ENCODE data around the gene PAX5. TPM values are rescaled to one million over a fixed set of nuclear protein-coding genes. Genes with fewer than 3 reads are reported as not detected.

Gene PAX5
- total RNA-seq, 1 experiment from 2014 or later, result 6.6 TPM

- no peak for TF ChIP-seq ZNF425 (CRISPR knock-in tag; conservative IDR thresholded peaks at IDR 0.05)
- TF ChIP-seq, protein P1, sequence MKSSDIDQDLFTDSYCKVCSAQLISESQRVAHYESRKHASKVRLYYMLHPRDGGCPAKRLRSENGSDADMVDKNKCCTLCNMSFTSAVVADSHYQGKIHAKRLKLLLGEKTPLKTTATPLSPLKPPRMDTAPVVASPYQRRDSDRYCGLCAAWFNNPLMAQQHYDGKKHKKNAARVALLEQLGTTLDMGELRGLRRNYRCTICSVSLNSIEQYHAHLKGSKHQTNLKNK (CRISPR knock-in tag; IDR thresholded peaks at IDR 0.05), result no peak
- TF ChIP-seq ATF2 (CRISPR knock-in tag; IDR thresholded peaks at IDR 0.05; ENCODE audit: borderline replicate concordance, low read depth), result no peak
- TF ChIP-seq ZNF121 (CRISPR knock-in tag; IDR thresholded peaks at IDR 0.05), result no peak
- TF ChIP-seq ZBTB43 (CRISPR knock-in tag; IDR thresholded peaks at IDR 0.05), result no peak
- TF ChIP-seq, protein P2, sequence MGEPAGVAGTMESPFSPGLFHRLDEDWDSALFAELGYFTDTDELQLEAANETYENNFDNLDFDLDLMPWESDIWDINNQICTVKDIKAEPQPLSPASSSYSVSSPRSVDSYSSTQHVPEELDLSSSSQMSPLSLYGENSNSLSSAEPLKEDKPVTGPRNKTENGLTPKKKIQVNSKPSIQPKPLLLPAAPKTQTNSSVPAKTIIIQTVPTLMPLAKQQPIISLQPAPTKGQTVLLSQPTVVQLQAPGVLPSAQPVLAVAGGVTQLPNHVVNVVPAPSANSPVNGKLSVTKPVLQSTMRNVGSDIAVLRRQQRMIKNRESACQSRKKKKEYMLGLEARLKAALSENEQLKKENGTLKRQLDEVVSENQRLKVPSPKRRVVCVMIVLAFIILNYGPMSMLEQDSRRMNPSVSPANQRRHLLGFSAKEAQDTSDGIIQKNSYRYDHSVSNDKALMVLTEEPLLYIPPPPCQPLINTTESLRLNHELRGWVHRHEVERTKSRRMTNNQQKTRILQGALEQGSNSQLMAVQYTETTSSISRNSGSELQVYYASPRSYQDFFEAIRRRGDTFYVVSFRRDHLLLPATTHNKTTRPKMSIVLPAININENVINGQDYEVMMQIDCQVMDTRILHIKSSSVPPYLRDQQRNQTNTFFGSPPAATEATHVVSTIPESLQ (CRISPR knock-in tag; IDR thresholded peaks at IDR 0.05), result no peak
- no peak for TF ChIP-seq SMAD4 (CRISPR knock-in tag; IDR thresholded peaks at IDR 0.05)
- TF ChIP-seq, protein P3, sequence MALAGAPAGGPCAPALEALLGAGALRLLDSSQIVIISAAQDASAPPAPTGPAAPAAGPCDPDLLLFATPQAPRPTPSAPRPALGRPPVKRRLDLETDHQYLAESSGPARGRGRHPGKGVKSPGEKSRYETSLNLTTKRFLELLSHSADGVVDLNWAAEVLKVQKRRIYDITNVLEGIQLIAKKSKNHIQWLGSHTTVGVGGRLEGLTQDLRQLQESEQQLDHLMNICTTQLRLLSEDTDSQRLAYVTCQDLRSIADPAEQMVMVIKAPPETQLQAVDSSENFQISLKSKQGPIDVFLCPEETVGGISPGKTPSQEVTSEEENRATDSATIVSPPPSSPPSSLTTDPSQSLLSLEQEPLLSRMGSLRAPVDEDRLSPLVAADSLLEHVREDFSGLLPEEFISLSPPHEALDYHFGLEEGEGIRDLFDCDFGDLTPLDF (CRISPR knock-in tag; IDR thresholded peaks at IDR 0.05), result no peak
- TF ChIP-seq, protein P4, sequence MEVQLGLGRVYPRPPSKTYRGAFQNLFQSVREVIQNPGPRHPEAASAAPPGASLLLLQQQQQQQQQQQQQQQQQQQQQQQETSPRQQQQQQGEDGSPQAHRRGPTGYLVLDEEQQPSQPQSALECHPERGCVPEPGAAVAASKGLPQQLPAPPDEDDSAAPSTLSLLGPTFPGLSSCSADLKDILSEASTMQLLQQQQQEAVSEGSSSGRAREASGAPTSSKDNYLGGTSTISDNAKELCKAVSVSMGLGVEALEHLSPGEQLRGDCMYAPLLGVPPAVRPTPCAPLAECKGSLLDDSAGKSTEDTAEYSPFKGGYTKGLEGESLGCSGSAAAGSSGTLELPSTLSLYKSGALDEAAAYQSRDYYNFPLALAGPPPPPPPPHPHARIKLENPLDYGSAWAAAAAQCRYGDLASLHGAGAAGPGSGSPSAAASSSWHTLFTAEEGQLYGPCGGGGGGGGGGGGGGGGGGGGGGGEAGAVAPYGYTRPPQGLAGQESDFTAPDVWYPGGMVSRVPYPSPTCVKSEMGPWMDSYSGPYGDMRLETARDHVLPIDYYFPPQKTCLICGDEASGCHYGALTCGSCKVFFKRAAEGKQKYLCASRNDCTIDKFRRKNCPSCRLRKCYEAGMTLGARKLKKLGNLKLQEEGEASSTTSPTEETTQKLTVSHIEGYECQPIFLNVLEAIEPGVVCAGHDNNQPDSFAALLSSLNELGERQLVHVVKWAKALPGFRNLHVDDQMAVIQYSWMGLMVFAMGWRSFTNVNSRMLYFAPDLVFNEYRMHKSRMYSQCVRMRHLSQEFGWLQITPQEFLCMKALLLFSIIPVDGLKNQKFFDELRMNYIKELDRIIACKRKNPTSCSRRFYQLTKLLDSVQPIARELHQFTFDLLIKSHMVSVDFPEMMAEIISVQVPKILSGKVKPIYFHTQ (CRISPR knock-in tag; IDR thresholded peaks at IDR 0.05), result no peak
- no peak for TF ChIP-seq SMAD3 (CRISPR knock-in tag; IDR thresholded peaks at IDR 0.05; ENCODE audit: borderline replicate concordance)
- no peak for TF ChIP-seq ZNF219 (CRISPR knock-in tag; IDR thresholded peaks at IDR 0.05; ENCODE audit: borderline replicate concordance)
These were observed 32.2 kb upstream of the PAX5 start (continued) for GRCh38 chr9:37066139-37066725.

DNA sequence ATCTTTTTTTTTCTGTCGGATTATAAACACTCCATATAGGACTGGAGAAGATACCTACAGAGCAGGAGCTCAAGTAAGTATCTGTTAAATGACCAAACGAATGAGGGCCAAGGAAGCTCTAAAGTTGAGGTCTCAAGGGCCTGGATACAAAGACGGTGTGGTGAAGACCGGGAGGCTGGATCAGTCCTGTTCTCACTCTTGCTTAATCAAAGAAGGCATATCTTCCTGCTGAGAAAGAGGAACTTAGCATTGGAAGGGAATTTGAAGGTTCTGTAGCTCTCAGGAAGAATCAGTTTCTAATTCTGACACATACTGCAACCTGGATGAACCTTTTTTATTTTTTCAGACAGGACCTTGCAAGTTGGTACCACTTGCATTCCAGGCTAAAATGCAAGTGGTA is 28.3 kb upstream of the PAX5 start:
- no peak for ATAC-seq
- Mint-ChIP-seq H3K9me3 (peaks cover under 1% of the 10 kb centered on the region; the same call in 1 of the 2 replicates), H3K4me3 (no peak overlapping the region), H3K27me3 (ENCODE audit: low read depth) (peaks cover 13% of the 10 kb centered on the region), H3K36me3 (no peaks in the 10 kb centered on the region), H3K27ac (no peak overlapping the region), H3K4me1 (peaks cover 6% of the 10 kb centered on the region)
- DNase-seq (ENCODE audit: low spot score), result no peak
- CTCF ChIA-PET, result interaction anchor here (1.2 kb wide), 1 partner anchor 67 kb away, joined by 3 read pairs; no protein-coding TSS in a partner anchor
- POLR2A ChIA-PET, result interaction anchor here (0.7 kb wide), 1 partner anchor 122 kb away, joined by 3 read pairs; no protein-coding TSS in a partner anchor
- TF ChIP-seq NR2C2 (CRISPR knock-in tag; IDR thresholded peaks at IDR 0.05) (no peak), ZNF232 (CRISPR knock-in tag; IDR thresholded peaks at IDR 0.05) (no peak), HMGA2 (CRISPR knock-in tag; IDR thresholded peaks at IDR 0.05) (no peak)
- TF ChIP-seq, protein P3 (CRISPR knock-in tag; IDR thresholded peaks at IDR 0.05), result no peak

Measured in WTC11 (cell line).